ENCODE results near the gene SIK3. TPM values are rescaled to one million over a fixed set of nuclear protein-coding genes. Genes with fewer than 3 reads are reported as not detected.

SIK3 gene
- total RNA-seq, 2 donors from 2014 or later = 21.4 to 26.3 TPM

GRCh38 chr11:116868066-116868465, 230.2 kb downstream of the SIK3 start:
- Mint-ChIP-seq H3K36me3 (ENCODE audit: insufficient read depth in 2 of 2) (peaks cover 4 to 14% of the 10 kb centered on the region in 2 donors), H3K4me1 (ENCODE audit: low read depth) (peaks cover 17% of the 10 kb centered on the region), H3K4me3 (no peak overlapping the region), H3K27me3 (ENCODE audit: low read depth) (no peaks in the 10 kb centered on the region), H3K27ac (no peak overlapping the region), H3K9me3 (no peaks in the 10 kb centered on the region)
- ATAC-seq (replicated peaks in 1 of 2) (no peak), DNase-seq (no peak)

- H3K9me3 Mint-ChIP-seq = no peaks in the 10 kb centered on the region
- no peak for ATAC-seq (replicated peaks in 1 of 2)
- H3K4me3 Mint-ChIP-seq = no peak overlapping the region
- H3K27me3 Mint-ChIP-seq (ENCODE audit: low read depth) = no peaks in the 10 kb centered on the region
- peaks cover 4 to 10% of the 10 kb centered on the region in 2 donors for H3K36me3 Mint-ChIP-seq (ENCODE audit: insufficient read depth in 2 of 2)
- DNase-seq = no peak
- peaks cover 17% of the 10 kb centered on the region for H3K4me1 Mint-ChIP-seq (ENCODE audit: low read depth)
- no peak overlapping the region for H3K27ac Mint-ChIP-seq
Measured at GRCh38 chr11:116867619-116868018, 230.6 kb downstream of the SIK3 start.

- Mint-ChIP-seq H3K4me3 (no peak overlapping the region), H3K27me3 (ENCODE audit: low read depth) (no peaks in the 10 kb centered on the region), H3K27ac (no peak overlapping the region), H3K4me1 (ENCODE audit: low read depth) (peaks cover 18% of the 10 kb centered on the region), H3K36me3 (ENCODE audit: insufficient read depth in 2 of 2) (peaks cover 4 to 9% of the 10 kb centered on the region in 2 donors), H3K9me3 (no peaks in the 10 kb centered on the region)
- DNase-seq (no peak), ATAC-seq (replicated peaks in 1 of 2) (no peak)
Measured at GRCh38 chr11:116866804-116867455, 231.3 kb downstream of the SIK3 start.

GRCh38 chr11:116865696-116866095, 232.5 kb downstream of the SIK3 start:
- no peak for DNase-seq
- Mint-ChIP-seq H3K4me3 (no peak overlapping the region), H3K9me3 (no peaks in the 10 kb centered on the region), H3K4me1 (ENCODE audit: low read depth) (peaks cover 18% of the 10 kb centered on the region), H3K27me3 (ENCODE audit: low read depth) (no peaks in the 10 kb centered on the region), H3K27ac (peak overlapping the region; percentile 12), H3K36me3 (ENCODE audit: insufficient read depth in 2 of 2) (peaks cover 7 to 11% of the 10 kb centered on the region in 2 donors)
- no peak for ATAC-seq (replicated peaks in 1 of 2)

GRCh38 chr11:116864531-116864930, 233.7 kb downstream of the SIK3 start:
- no peaks in the 10 kb centered on the region for H3K27me3 Mint-ChIP-seq (ENCODE audit: low read depth)
- DNase-seq (no peak), ATAC-seq (replicated peaks in 1 of 2) (no peak)
- H3K9me3 Mint-ChIP-seq = no peaks in the 10 kb centered on the region
- H3K4me1 Mint-ChIP-seq (ENCODE audit: low read depth) = peaks cover 7% of the 10 kb centered on the region
- no peak overlapping the region for H3K4me3 Mint-ChIP-seq
- H3K27ac Mint-ChIP-seq = no peak overlapping the region
- peaks cover 7 to 13% of the 10 kb centered on the region in 2 donors for H3K36me3 Mint-ChIP-seq (ENCODE audit: insufficient read depth in 2 of 2)

GRCh38 chr11:116862951-116863350, 235.3 kb downstream of the SIK3 start:
- Mint-ChIP-seq H3K4me1 (ENCODE audit: low read depth) (peaks cover 7% of the 10 kb centered on the region), H3K27ac (no peak overlapping the region), H3K9me3 (no peaks in the 10 kb centered on the region), H3K27me3 (ENCODE audit: low read depth) (no peaks in the 10 kb centered on the region), H3K4me3 (no peak overlapping the region), H3K36me3 (ENCODE audit: insufficient read depth in 2 of 2) (peaks cover 7 to 16% of the 10 kb centered on the region in 2 donors)
- ATAC-seq (replicated peaks in 1 of 2) (no peak), DNase-seq (no peak)

- H3K9me3 Mint-ChIP-seq = no peaks in the 10 kb centered on the region
- H3K4me3 Mint-ChIP-seq = no peak overlapping the region
- H3K36me3 Mint-ChIP-seq (ENCODE audit: insufficient read depth in 2 of 2) = peaks cover 7 to 16% of the 10 kb centered on the region in 2 donors
- ATAC-seq (replicated peaks in 1 of 2) (no peak), DNase-seq (no peak)
- no peaks in the 10 kb centered on the region for H3K27me3 Mint-ChIP-seq (ENCODE audit: low read depth)
- H3K4me1 Mint-ChIP-seq (ENCODE audit: low read depth) = peaks cover 7% of the 10 kb centered on the region
- H3K27ac Mint-ChIP-seq = peak overlapping the region; percentile 69
Measured at GRCh38 chr11:116862185-116862584, 236.0 kb downstream of the SIK3 start.

GRCh38 chr11:116861539-116861938, 236.7 kb downstream of the SIK3 start:
- no peak for DNase-seq

GRCh38 chr11:116860303-116860702, 237.9 kb downstream of the SIK3 start:
- ATAC-seq (replicated peaks in 1 of 2) (no peak), DNase-seq (no peak)
- Mint-ChIP-seq H3K27me3 (ENCODE audit: low read depth) (no peaks in the 10 kb centered on the region), H3K27ac (no peak overlapping the region), H3K36me3 (ENCODE audit: insufficient read depth in 2 of 2) (peaks cover 5 to 13% of the 10 kb centered on the region in 2 donors), H3K4me1 (ENCODE audit: low read depth) (peaks cover 16% of the 10 kb centered on the region), H3K4me3 (no peak overlapping the region), H3K9me3 (no peaks in the 10 kb centered on the region)

More at GRCh38 chr11:116861539-116861938, 236.7 kb downstream of the SIK3 start:
- Mint-ChIP-seq H3K27ac (peak overlapping the region; percentile 1), H3K4me1 (ENCODE audit: low read depth) (peaks cover 10% of the 10 kb centered on the region), H3K9me3 (no peaks in the 10 kb centered on the region), H3K36me3 (ENCODE audit: insufficient read depth in 2 of 2) (peaks cover 7 to 13% of the 10 kb centered on the region in 2 donors), H3K27me3 (ENCODE audit: low read depth) (no peaks in the 10 kb centered on the region), H3K4me3 (no peak overlapping the region)
- ATAC-seq (replicated peaks in 1 of 2) = peak; percentile 40 to 65

- ATAC-seq (replicated peaks in 1 of 2) (no peak), DNase-seq (no peak)
- Mint-ChIP-seq H3K9me3 (no peaks in the 10 kb centered on the region), H3K27me3 (ENCODE audit: low read depth) (no peaks in the 10 kb centered on the region), H3K27ac (no peak overlapping the region), H3K4me1 (ENCODE audit: low read depth) (peaks cover 25% of the 10 kb centered on the region), H3K36me3 (ENCODE audit: insufficient read depth in 2 of 2) (peaks cover 10 to 16% of the 10 kb centered on the region in 2 donors), H3K4me3 (no peak overlapping the region)
Measured at GRCh38 chr11:116859175-116859574, 239.1 kb downstream of the SIK3 start.

- Mint-ChIP-seq H3K27me3 (ENCODE audit: low read depth) (no peaks in the 10 kb centered on the region), H3K27ac (no peak overlapping the region), H3K9me3 (no peaks in the 10 kb centered on the region), H3K4me3 (no peak overlapping the region), H3K36me3 (ENCODE audit: insufficient read depth in 2 of 2) (peaks cover 10 to 19% of the 10 kb centered on the region in 2 donors), H3K4me1 (ENCODE audit: low read depth) (peaks cover 37% of the 10 kb centered on the region)
- no peak for ATAC-seq (replicated peaks in 1 of 2)
- DNase-seq = no peak
Measured at GRCh38 chr11:116857936-116858335, 240.3 kb downstream of the SIK3 start.

GRCh38 chr11:116857316-116857715, 240.9 kb downstream of the SIK3 start:
- peaks cover 10 to 19% of the 10 kb centered on the region in 2 donors for H3K36me3 Mint-ChIP-seq (ENCODE audit: insufficient read depth in 2 of 2)

GRCh38 chr11:116856423-116856822, 241.8 kb downstream of the SIK3 start:
- H3K4me3 Mint-ChIP-seq = no peak overlapping the region
- no peaks in the 10 kb centered on the region for H3K27me3 Mint-ChIP-seq (ENCODE audit: low read depth)
- no peak for DNase-seq
- H3K27ac Mint-ChIP-seq = no peak overlapping the region
- H3K4me1 Mint-ChIP-seq (ENCODE audit: low read depth) = peaks cover 47% of the 10 kb centered on the region
- peaks cover 7 to 15% of the 10 kb centered on the region in 2 donors for H3K36me3 Mint-ChIP-seq (ENCODE audit: insufficient read depth in 2 of 2)
- H3K9me3 Mint-ChIP-seq = no peaks in the 10 kb centered on the region
- no peak for ATAC-seq (replicated peaks in 1 of 2)

More at GRCh38 chr11:116857316-116857715, 240.9 kb downstream of the SIK3 start:
- H3K27me3 Mint-ChIP-seq (ENCODE audit: low read depth) = no peaks in the 10 kb centered on the region
- H3K4me3 Mint-ChIP-seq = no peak overlapping the region
- no peak overlapping the region for H3K27ac Mint-ChIP-seq
- H3K9me3 Mint-ChIP-seq = no peaks in the 10 kb centered on the region
- no peak for DNase-seq
- ATAC-seq (replicated peaks in 1 of 2) = no peak
- H3K4me1 Mint-ChIP-seq (ENCODE audit: low read depth) = peaks cover 44% of the 10 kb centered on the region

GRCh38 chr11:116855413-116855812, 242.8 kb downstream of the SIK3 start:
- Mint-ChIP-seq H3K4me3 (peak overlapping the region in 1 of 2 donors; percentile 1), H3K27ac (no peak overlapping the region), H3K9me3 (no peaks in the 10 kb centered on the region), H3K4me1 (ENCODE audit: low read depth) (peaks cover 51% of the 10 kb centered on the region), H3K36me3 (ENCODE audit: insufficient read depth in 2 of 2) (peaks cover 5 to 11% of the 10 kb centered on the region in 2 donors), H3K27me3 (ENCODE audit: low read depth) (no peaks in the 10 kb centered on the region)
- no peak for DNase-seq
- no peak for ATAC-seq (replicated peaks in 1 of 2)
